Epithelial cell of esophagus (primary cell): ENCODE data around the gene LGALS7B.
"Not testable (repeated sequence)": the region's sequence is repeated elsewhere in the genome, so short reads cannot be mapped to it uniquely, and the experiment has no call there.

Experiments used
- DNase-seq: peaks from one replicate; pipeline ENCODE4 v3.0.0; 2010; ENCODE audit warnings: low read depth
- H3K4me3 ChIP-seq: 2 replicates; pipeline ENCODE4 v1.5.1; 2011; ENCODE audit warnings: mild to moderate bottlenecking, low read length, control low read depth
- CTCF ChIP-seq: IDR thresholded peaks from 2 replicates; pipeline ENCODE4 v1.5.1; 2011; ENCODE audit warnings: low read depth, mild to moderate bottlenecking, low read length, control low read depth, inconsistent platforms; ENCODE audit not compliant: insufficient read depth; ENCODE audit errors: missing control alignments

Gene LGALS7B

GRCh38 chr19:38786572-38787265 is 2.3 kb upstream of the LGALS7B start:
- H3K4me3 ChIP-seq: no peak overlapping the region
- no peak for TF ChIP-seq CTCF
- DNase-seq: peak; percentile 91

GRCh38 chr19:38790507-38791403 is 1.8 kb downstream of the LGALS7B start:
- DNase-seq: not testable (repeated sequence)
- peak overlapping the region; percentile 34 for H3K4me3 ChIP-seq

GRCh38 chr19:38791451-38792064 is 2.6 kb downstream of the LGALS7B start:
- H3K4me3 ChIP-seq: not testable (repeated sequence)

GRCh38 chr19:38792250-38793111 is 3.5 kb downstream of the LGALS7B start:
- H3K4me3 ChIP-seq: peak overlapping the region; percentile 14
- DNase-seq: peak; percentile 38
- peak; percentile 33 for TF ChIP-seq CTCF

More at GRCh38 chr19:38791451-38792064, 2.6 kb downstream of the LGALS7B start:
- not testable (repeated sequence) for DNase-seq

- DNase-seq: peak; percentile 97
- no peak for TF ChIP-seq CTCF
- no peak overlapping the region for H3K4me3 ChIP-seq
Measured at GRCh38 chr19:38793177-38793576, 4.2 kb downstream of the LGALS7B start.

GRCh38 chr19:38793671-38794070 is 4.7 kb downstream of the LGALS7B start:
- H3K4me3 ChIP-seq: no peak overlapping the region
- no peak for TF ChIP-seq CTCF
- no peak for DNase-seq

GRCh38 chr19:38795549-38795948 is 6.5 kb downstream of the LGALS7B start:
- TF ChIP-seq CTCF: no peak
- no peak overlapping the region for H3K4me3 ChIP-seq
- no peak for DNase-seq
